Measurements from ENCODE around the gene MAJIN.

The MAJIN gene

GRCh38 chr11:64969209-64969608 lies 2.7 kb downstream of the MAJIN start:
- TF ChIP-seq ZFX (IDR thresholded peaks at IDR 0.05; ENCODE audit: borderline replicate concordance) (no peak), CTCF (IDR thresholded peaks at IDR 0.05) (no peak)
- no peak overlapping the region for H3K27ac ChIP-seq

GRCh38 chr11:64967375-64967774 lies 4.5 kb downstream of the MAJIN start:
- H3K27ac ChIP-seq, result no peak overlapping the region
- TF ChIP-seq CTCF (IDR thresholded peaks at IDR 0.05), result no peak
- TF ChIP-seq ZFX (IDR thresholded peaks at IDR 0.05; ENCODE audit: borderline replicate concordance), result no peak

- TF ChIP-seq CTCF (IDR thresholded peaks at IDR 0.05) (no peak), ZFX (IDR thresholded peaks at IDR 0.05; ENCODE audit: borderline replicate concordance) (no peak)
- H3K27ac ChIP-seq, result no peak overlapping the region
Observed at GRCh38 chr11:64963072-64963631, 8.8 kb downstream of the MAJIN start.

- TF ChIP-seq ZFX (IDR thresholded peaks at IDR 0.05; ENCODE audit: borderline replicate concordance) (no peak), CTCF (IDR thresholded peaks at IDR 0.05) (no peak)
- H3K27ac ChIP-seq, result no peak overlapping the region
Observed at GRCh38 chr11:64960719-64961118, 11.2 kb downstream of the MAJIN start.

- H3K27ac ChIP-seq, result no peak overlapping the region
- TF ChIP-seq CTCF (IDR thresholded peaks at IDR 0.05) (no peak), ZFX (IDR thresholded peaks at IDR 0.05; ENCODE audit: borderline replicate concordance) (no peak)
Observed at GRCh38 chr11:64959498-64959897, 12.4 kb downstream of the MAJIN start.

GRCh38 chr11:64954201-64954600 lies 17.7 kb downstream of the MAJIN start:
- TF ChIP-seq ZFX (IDR thresholded peaks at IDR 0.05; ENCODE audit: borderline replicate concordance) (no peak), CTCF (IDR thresholded peaks at IDR 0.05) (no peak)
- H3K27ac ChIP-seq, result no peak overlapping the region

GRCh38 chr11:64951529-64951928 lies 20.4 kb downstream of the MAJIN start:
- no peak overlapping the region for H3K27ac ChIP-seq

More at GRCh38 chr11:64951529-64951928, 20.4 kb downstream of the MAJIN start:
- TF ChIP-seq ZFX (IDR thresholded peaks at IDR 0.05; ENCODE audit: borderline replicate concordance), result no peak
- TF ChIP-seq CTCF (IDR thresholded peaks at IDR 0.05), result no peak
